Omental fat pad (tissue), 4 donors: ENCODE measurements around the gene ALDOB. TPM values are rescaled to one million over a fixed set of nuclear protein-coding genes. Genes with fewer than 3 reads are reported as not detected.

Experiments used
- ATAC-seq: fragments of 150-250 bp; one replicate; pipeline ENCODE4 v1.9.1; 2016; ENCODE audit warnings: mild to moderate bottlenecking, moderate library complexity; ENCODE audit not compliant: low FRiP score
- DNase-seq: peaks from one replicate; pipeline ENCODE4 v3.0.0-alpha.2; 2019; ENCODE audit warnings: low spot score
- CTCF ChIP-seq, 3 donors: fragments of 450-650 bp; IDR thresholded peaks; one replicate each; pipeline ENCODE4 v1.5.1; 2016 to 2017; ENCODE audit warnings: antibody characterized with exemption in 3 of 3, mild to moderate bottlenecking in 3 of 3, moderate library complexity in 2 of 3
- total RNA-seq, 4 donors: library from RNA; depleted of rRNA; stranded (reverse); fragments of >200 nt; gene quantifications; one replicate each; pipeline ENCODE4 v1.1.0, GENCODE V29; 2016

ALDOB gene
- total RNA-seq, 4 donors from 2014 or later = 0.38 TPM; not detected in 3

GRCh38 chr9:101381833-101382342 is 53.7 kb downstream of the ALDOB start:
- ATAC-seq = no peak
- no peak for TF ChIP-seq CTCF (IDR thresholded peaks at IDR 0.05)

GRCh38 chr9:101381118-101381517 is 54.5 kb downstream of the ALDOB start:
- DNase-seq (no peak), ATAC-seq (no peak)
- no peak for TF ChIP-seq CTCF (IDR thresholded peaks at IDR 0.05)

More at GRCh38 chr9:101381833-101382342, 53.7 kb downstream of the ALDOB start:
- DNase-seq = no peak

- TF ChIP-seq CTCF (IDR thresholded peaks at IDR 0.05) = no peak
- ATAC-seq (no peak), DNase-seq (no peak)
Observed at GRCh38 chr9:101380295-101380694, 55.3 kb downstream of the ALDOB start.

GRCh38 chr9:101376111-101376848 is 59.3 kb downstream of the ALDOB start:
- TF ChIP-seq CTCF (IDR thresholded peaks at IDR 0.05) = no peak
- no peak for ATAC-seq
- no peak for DNase-seq

DNA sequence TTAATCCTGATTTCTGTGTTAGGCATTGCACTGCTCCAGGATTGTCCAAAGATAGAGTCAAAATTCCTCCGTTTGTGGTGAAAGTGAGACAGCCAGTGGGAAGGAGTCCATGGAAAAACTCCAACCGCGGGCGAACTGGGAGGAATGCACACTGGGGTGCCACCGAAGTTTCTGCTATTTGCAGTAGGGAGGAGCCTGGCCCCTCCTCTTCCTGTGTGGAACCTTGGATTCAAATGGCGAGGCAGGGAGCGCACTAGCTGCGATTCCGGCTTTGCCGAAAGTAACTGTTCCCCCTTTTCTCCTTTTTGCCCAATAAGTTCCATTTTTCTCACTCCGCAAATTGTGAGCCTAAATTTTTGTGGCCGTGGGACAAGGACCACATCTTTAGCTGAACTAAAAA is 60.0 kb downstream of the ALDOB start:
- ATAC-seq (no peak), DNase-seq (no peak)
- no peak for TF ChIP-seq CTCF (IDR thresholded peaks at IDR 0.05)

GRCh38 chr9:101372327-101373118 is 63.1 kb downstream of the ALDOB start:
- TF ChIP-seq CTCF (IDR thresholded peaks at IDR 0.05) = no peak
- DNase-seq = no peak
- no peak for ATAC-seq
